Fibroblast of skin of left biceps (primary cell): ENCODE results near the gene KCND3.

Experiments
- DNase-seq, 2 experiments: peaks; one replicate each; pipeline ENCODE4 v3.0.0-alpha.2; 2013; ENCODE audit warnings: low read depth in 2 of 2

KCND3 gene

DNA sequence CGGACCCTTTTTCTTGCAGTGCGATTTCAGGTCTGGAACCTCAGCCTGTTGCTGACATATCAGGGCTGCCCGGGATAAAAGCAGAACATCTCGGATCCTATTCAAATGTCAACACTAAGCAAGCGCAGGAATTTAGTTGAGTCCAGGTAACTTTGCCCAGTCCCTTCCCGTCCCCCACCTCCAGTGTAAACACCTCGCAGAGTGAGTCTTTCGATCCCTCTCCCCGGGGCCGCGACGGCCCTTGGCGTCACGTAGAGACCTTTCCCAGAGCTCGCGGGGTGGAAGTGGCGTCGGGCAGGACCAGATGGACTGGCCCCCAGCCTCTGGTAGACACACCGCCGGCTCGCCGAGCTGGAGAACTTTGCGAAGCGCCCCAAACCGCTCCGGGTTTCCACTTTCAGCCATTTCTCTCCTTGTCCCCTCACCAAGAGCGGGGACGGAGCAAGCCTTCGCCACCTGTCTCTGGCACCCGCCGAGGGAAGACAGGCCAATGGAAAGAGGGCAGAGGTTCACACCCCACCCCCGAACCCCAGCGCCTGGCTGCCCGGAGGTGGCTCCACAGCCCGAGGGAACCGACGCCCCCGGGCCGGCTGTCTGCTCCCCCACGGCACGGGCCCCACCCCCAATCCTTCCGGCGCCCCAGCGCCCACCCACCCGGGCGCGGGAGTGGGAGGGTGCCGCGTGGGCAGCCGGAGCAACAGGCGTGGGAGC is 570 bp downstream of the KCND3 start:
- DNase-seq = no peak

- no peak for DNase-seq
Measured at GRCh38 chr1:111988377-111988742, 1.1 kb downstream of the KCND3 start.

DNA sequence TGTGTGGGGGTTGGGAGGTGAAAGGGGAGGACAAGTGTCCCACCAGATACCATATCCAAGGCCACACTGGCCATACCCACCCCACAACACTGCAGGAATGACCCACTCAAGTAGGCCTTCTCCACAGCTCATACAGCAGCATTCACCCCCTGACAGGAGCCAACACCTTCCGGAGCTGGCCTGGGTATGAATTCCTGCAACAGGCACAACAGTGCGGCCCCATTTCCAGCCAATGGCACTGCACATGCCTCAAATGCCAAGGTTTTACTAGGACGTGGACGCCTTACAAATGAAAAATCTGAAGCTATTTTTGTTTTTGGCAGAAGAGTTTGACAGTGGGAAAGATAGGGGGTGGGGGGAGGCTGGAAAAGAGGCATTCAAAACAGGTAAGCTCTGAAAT is 2.0 kb downstream of the KCND3 start:
- DNase-seq = no peak

DNA sequence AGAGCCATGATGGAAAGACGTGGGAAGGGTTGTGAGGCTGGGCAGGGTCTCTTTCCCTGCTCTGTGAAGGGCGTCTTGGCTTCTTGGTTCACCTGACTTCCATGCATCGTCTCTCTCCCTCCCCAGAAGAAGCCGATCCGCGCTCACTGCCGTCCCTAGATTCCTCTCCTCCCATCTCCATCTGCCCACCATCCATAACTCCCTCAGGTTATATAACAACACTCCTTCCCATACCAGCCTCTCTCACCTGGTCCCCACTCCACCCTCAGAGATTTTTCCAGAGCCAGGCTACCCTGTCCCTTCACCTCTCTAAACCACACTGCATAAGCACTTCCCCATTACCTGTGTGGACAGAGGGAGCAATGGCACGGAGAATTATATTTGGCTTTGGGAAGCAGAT is 6.0 kb downstream of the KCND3 start:
- DNase-seq = no peak

DNA sequence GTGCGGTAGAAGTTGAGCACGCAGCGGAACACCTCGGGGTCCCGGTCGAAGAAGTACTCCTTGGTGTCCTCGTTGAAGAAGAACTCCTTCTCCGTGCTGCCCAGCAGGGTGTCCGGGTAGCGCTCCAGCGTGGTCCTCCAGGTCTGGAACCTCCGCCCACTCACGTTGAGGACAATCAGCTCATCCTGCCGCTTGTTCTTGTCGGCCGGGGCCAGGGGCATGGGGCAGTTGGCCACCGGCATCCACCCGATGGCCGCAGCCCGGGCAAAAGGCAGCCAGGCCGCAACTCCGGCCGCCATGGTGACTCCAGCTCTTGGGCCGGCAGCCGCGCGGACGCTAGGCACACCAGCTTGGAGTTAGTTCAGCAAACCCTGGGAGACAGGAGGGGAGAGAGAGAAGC is 7.0 kb downstream of the KCND3 start:
- DNase-seq = no peak

GRCh38 chr1:111981871-111982270 is 7.6 kb downstream of the KCND3 start:
- no peak for DNase-seq

GRCh38 chr1:111981090-111981489 is 8.4 kb downstream of the KCND3 start:
- DNase-seq = no peak

GRCh38 chr1:111980686-111981085 is 8.8 kb downstream of the KCND3 start:
- DNase-seq = no peak

DNA sequence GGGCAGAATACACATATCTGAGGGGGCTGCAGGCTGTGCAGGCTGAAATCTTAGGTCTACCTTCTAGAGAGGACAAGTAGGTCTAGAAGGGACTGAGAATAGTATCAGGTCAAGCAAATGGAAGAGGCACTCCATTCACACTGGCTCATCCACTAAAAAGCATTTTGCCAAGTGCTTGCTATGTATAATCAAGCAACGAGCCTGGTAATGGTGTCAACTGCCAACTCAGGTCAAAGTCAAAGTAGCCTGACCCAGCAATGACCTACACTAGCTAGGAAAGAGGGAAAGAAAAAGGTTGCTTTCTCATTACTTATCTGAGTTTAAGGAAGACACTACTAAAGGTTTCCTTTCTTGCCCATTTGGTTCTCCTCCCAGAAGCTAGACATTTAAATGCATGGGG is 10.8 kb downstream of the KCND3 start:
- no peak for DNase-seq

DNA sequence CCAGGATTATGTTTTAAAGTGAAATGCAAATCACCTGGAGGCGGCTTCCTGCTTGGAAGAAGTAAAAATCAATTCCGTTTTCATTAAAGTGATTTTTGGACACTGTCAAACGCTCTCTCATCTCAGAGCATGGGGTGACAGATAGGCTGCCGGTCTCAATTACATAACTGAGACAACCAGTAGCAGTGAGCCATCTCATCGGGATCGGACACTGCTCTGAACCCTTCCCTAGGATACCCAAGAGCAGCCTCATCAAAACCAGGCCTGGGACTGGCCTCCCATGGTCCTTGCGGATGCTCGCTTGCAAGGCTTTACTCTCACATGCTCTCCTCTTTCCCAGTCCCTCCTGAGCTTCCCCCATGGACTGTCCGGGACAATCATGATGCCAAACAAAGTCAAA is 12.1 kb downstream of the KCND3 start:
- no peak for DNase-seq

DNA sequence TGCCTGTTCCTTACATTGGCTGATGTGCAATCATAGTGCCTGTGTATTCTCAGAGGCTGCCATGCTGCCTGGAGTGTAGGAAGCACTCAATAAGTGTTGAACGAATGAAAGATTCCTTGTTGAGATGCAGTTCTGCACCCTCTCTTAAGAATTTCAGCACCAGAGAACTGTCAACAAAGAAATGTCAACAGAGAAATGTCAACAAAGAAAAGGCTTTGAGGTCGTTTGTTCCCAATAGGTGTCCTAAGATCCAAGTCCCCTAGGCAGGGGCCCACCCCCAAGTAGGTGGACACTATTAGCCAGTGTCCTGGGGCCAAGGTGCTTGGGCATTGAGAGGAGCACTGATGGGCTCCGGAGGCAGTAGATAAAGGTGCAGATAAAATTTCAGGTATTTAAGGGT is 12.6 kb downstream of the KCND3 start:
- no peak for DNase-seq

DNA sequence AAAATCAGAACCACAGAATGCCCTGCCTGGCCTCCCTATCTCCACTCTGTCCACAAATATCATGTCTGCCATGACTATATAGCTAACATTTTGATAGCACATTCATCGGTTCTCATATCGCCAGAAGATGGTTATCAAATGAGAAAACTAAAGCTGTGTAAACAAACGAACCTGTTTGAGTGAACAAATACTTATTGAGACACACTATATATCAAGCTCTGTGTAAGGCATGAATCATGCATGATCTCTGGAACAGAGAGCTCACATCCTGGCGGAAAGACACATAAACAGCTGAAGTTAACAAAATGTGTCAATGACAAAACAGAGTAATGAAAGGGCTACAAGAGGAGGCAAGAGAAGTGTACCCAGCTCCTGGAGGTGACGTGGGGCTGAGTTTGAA is 13.1 kb downstream of the KCND3 start:
- no peak for DNase-seq

DNA sequence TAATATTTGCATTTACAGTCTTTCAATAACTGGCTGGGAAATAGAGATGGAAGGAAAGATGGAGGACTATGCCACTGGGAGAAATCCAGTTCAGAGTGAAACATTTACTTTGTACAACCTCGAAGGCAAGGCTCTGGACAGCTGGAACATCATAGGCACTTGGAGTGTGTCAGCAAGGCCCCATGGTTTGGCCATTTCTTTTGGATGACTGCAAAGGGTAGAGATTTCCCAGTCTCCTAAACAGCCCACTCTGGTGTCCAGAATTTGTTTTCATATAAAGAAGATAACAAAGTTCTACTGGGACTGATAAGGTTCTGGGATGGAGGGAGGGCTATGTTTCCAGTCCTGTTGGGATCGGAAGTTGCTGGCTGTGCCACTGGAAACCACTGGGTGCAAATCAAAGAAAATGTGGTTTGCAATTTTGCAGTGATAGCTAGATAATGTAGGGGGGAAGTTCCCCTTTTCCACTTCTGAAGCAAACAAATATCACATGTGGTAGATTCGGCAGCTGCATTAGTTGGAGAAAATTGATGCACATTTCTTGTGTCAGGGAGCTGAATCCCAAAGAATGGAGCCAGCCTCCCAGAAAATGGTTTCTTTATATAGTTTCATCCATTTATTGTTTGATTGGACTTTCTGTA is 16.2 kb downstream of the KCND3 start:
- no peak for DNase-seq

GRCh38 chr1:111971396-111971795 is 18.1 kb downstream of the KCND3 start:
- DNase-seq = no peak

- no peak for DNase-seq
Measured at GRCh38 chr1:111968511-111968910, 21.0 kb downstream of the KCND3 start.

- no peak for DNase-seq
Measured at GRCh38 chr1:111967886-111968285, 21.6 kb downstream of the KCND3 start.

GRCh38 chr1:111967067-111967690 is 22.3 kb downstream of the KCND3 start:
- no peak for DNase-seq

DNA sequence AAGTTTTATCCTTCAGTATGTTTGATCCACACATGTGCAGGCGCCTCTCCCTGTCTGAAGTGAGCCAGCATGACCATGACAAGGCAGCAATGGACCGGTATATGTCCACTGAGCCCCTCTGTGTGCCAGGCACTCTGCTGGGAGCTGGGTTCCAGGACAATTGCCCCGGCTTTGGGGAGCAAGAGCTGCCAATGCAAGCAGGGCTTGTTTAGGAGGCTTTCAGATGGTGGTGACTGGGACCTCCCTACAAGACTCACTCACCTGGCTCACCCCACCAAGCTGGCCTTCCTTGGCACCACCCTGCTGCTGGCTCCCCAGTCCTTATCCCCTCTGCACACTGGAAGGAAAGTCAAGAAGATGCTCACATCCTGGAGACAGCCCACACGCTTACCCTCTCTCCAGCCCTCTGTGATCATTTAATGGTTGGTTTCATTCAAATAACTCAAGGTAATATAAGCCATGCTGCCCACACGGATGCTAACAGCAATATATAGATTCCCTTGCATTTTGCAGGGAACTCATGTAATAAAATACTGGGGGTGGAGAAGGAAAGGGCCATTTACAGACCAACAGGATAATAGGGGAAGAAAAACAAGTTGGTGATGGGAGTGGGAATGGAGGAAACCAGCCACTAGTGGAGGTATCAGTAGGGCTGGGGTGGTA is 23.6 kb downstream of the KCND3 start:
- no peak for DNase-seq

- no peak for DNase-seq
Measured at GRCh38 chr1:111963985-111964738, 25.3 kb downstream of the KCND3 start.

- no peak for DNase-seq
Measured at GRCh38 chr1:111961773-111962565, 27.5 kb downstream of the KCND3 start.

- DNase-seq = no peak
Measured at GRCh38 chr1:111961016-111961415, 28.5 kb downstream of the KCND3 start.
